Measurements from ENCODE around the gene CADM2. TPM values are rescaled to one million over a fixed set of nuclear protein-coding genes. Genes with fewer than 3 reads are reported as not detected.

CADM2 gene
- total and polyA plus RNA-seq, 2 experiments from 2014 or later: 0.15 to 0.40 TPM

- H3K4me1 ChIP-seq (ENCODE audit: low read depth): no peaks in the 10 kb centered on the region
- TF ChIP-seq, protein P1, sequence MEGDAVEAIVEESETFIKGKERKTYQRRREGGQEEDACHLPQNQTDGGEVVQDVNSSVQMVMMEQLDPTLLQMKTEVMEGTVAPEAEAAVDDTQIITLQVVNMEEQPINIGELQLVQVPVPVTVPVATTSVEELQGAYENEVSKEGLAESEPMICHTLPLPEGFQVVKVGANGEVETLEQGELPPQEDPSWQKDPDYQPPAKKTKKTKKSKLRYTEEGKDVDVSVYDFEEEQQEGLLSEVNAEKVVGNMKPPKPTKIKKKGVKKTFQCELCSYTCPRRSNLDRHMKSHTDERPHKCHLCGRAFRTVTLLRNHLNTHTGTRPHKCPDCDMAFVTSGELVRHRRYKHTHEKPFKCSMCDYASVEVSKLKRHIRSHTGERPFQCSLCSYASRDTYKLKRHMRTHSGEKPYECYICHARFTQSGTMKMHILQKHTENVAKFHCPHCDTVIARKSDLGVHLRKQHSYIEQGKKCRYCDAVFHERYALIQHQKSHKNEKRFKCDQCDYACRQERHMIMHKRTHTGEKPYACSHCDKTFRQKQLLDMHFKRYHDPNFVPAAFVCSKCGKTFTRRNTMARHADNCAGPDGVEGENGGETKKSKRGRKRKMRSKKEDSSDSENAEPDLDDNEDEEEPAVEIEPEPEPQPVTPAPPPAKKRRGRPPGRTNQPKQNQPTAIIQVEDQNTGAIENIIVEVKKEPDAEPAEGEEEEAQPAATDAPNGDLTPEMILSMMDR (IDR thresholded peaks at IDR 0.05; ENCODE audit: low read depth, low read length): no peak
- H3K4me3 ChIP-seq: no peak overlapping the region
- no peaks in the 10 kb centered on the region for H3K27me3 ChIP-seq
- H3K36me3 ChIP-seq: no peaks in the 10 kb centered on the region
- H3K27ac ChIP-seq: no peak overlapping the region
- DNase-seq (ENCODE audit: low read depth in 1 of 2, low spot score in 1 of 2): no peak
- no peaks in the 10 kb centered on the region for H3K9me3 ChIP-seq (ENCODE audit: low read depth)
Measured at GRCh38 chr3:85185495-85185894, 226.7 kb downstream of the CADM2 start.

DNA sequence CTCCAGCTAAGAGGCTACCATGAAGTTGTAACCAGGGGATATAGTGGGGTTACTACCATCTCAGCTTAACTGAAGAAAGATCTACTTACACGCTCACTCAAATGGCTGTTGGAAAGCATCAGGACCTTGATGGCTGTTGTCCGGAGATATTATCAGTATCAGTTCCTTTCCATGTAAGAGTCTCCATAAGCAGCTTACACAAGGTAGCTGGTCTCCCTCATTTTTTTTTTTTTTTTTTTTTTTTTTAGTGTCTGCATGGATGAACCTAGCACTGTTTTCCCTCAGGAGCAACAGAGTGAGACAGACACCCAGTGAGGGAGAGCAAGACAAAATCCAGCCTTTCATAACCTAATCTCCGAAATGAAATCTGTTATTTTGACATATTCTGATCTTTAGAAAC is 230.9 kb downstream of the CADM2 start:
- Histone ChIP-seq H3K36me3 (no peaks in the 10 kb centered on the region), H3K27me3 (no peaks in the 10 kb centered on the region), H3K4me1 (ENCODE audit: low read depth) (no peaks in the 10 kb centered on the region), H3K4me3 (no peak overlapping the region), H3K27ac (no peak overlapping the region), H3K9me3 (ENCODE audit: low read depth) (no peaks in the 10 kb centered on the region)
- no peak for DNase-seq (ENCODE audit: low read depth in 1 of 2, low spot score in 1 of 2)
- TF ChIP-seq, protein P1 (IDR thresholded peaks at IDR 0.05; ENCODE audit: low read depth, low read length): no peak

GRCh38 chr3:85193565-85193964 is 234.8 kb downstream of the CADM2 start:
- Histone ChIP-seq H3K36me3 (no peaks in the 10 kb centered on the region), H3K27me3 (no peaks in the 10 kb centered on the region), H3K4me1 (ENCODE audit: low read depth) (no peaks in the 10 kb centered on the region), H3K27ac (no peak overlapping the region), H3K4me3 (no peak overlapping the region), H3K9me3 (ENCODE audit: low read depth) (no peaks in the 10 kb centered on the region)
- DNase-seq (ENCODE audit: low read depth in 1 of 2, low spot score in 1 of 2): no peak
- TF ChIP-seq, protein P1 (IDR thresholded peaks at IDR 0.05; ENCODE audit: low read depth, low read length): no peak

DNA sequence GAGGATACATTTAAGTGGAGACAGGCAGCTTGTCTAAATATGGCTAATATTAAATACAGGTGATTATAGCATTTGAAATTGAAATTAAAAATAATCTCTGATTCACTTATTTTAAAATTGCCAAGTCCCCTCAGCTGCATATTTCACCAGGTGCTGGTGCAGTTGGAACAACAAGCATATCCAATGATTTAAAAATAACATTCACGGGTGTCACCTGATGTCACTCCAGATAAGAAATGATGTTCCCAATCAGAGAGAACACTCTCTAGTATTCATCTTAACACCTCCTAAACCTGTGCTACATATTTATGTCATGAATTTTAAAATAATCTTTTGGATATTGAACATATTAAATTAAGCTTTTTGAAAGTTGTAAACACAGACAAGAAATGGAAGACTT is 249.9 kb downstream of the CADM2 start:
- no peak overlapping the region for H3K4me3 ChIP-seq
- no peak overlapping the region for H3K27ac ChIP-seq
- H3K4me1 ChIP-seq (ENCODE audit: low read depth): peaks cover 7% of the 10 kb centered on the region
- H3K9me3 ChIP-seq (ENCODE audit: low read depth): no peaks in the 10 kb centered on the region
- TF ChIP-seq, protein P1 (IDR thresholded peaks at IDR 0.05; ENCODE audit: low read depth, low read length): no peak
- H3K27me3 ChIP-seq: no peaks in the 10 kb centered on the region
- no peak for DNase-seq (ENCODE audit: low read depth in 1 of 2, low spot score in 1 of 2)
- no peaks in the 10 kb centered on the region for H3K36me3 ChIP-seq

- DNase-seq (ENCODE audit: low read depth in 1 of 2, low spot score in 1 of 2): no peak
Measured at GRCh38 chr3:85210540-85210939, 251.8 kb downstream of the CADM2 start.

More at GRCh38 chr3:85210540-85210939, 251.8 kb downstream of the CADM2 start:
- H3K36me3 ChIP-seq: no peaks in the 10 kb centered on the region
- no peaks in the 10 kb centered on the region for H3K27me3 ChIP-seq
- H3K27ac ChIP-seq: no peak overlapping the region
- TF ChIP-seq, protein P1 (IDR thresholded peaks at IDR 0.05; ENCODE audit: low read depth, low read length): no peak
- H3K4me3 ChIP-seq: no peak overlapping the region
- H3K9me3 ChIP-seq (ENCODE audit: low read depth): no peaks in the 10 kb centered on the region
- H3K4me1 ChIP-seq (ENCODE audit: low read depth): peaks cover 7% of the 10 kb centered on the region
